ENCODE results near the gene TBC1D10B.
A peak's percentile ranks its signal among the peaks of the same experiment; 100 is the strongest.
"Not testable (repeated sequence)": the region's sequence is repeated elsewhere in the genome, so short reads cannot be mapped to it uniquely, and the experiment has no call there.

Gene TBC1D10B

DNA sequence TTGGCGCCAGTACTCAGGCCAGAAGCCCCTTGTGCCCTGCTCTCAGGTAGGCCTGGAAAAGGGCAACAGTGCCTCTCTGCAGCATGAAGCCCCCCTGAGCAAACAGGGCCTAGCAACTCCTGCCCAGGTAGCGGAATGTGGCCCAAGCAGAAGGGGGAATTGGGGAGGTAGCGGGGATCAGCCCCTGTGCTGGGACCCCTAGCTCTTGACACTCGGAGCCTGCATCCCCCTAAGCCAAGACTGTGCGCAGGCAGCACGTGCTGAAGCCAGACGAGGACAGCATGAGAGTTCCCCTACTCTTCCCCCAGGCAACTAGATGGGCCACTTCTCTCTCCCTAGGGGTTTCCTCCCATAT, 14.4 kb downstream of the TBC1D10B start:
- DNase-seq (ENCODE audit: low read depth in 2 of 3, low spot score in 1 of 3), result no peak

DNA sequence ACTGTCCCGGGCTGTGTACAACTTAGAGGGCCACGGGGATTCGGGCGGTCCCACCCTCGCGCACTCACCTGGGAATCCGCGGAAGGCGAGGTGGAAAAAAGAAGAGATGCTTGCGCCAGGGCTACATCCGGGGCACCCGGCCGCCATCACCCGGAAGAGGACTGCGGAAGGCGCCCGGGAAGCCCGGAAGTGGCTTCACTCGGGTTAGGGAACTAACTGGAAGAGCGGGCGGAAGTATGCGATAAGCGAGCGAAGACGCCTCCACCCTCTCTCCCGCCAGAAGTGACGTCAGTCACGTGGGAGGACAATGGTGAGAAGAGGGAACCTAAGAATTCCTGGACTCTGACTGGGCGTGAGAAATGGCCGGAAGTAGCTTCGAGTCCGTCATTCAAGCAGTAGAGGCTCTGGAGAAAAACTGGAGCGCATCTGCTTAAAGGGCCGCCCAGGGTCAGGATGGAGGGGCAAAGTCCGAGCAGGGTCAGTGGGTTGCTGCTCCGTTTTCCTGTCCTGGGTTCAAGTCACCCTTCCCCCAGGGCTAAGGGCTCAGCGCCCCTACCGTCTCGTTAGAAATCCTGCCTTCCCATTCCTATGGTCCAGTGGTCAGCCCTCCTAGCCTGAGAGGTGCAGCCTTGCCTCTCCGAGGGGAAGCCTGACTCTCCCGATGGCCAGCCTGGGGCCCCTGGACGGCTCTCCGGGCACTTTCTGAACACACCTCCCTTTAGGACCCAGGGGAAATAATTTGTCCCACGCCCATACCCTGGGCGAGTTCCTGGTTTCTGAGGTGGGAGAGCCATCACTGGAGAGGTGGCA, 14.9 kb downstream of the TBC1D10B start, which contains the start of gene CD2BP2:
Gene CD2BP2, minus strand, starts transcription at position 165 of the 810 bp plus-strand sequence. CDS start 627 bp downstream, outside the sequence.
- DNase-seq (ENCODE audit: low read depth in 2 of 3, low spot score in 1 of 3), result peak; percentile 83 to 89 (median 84)

DNA sequence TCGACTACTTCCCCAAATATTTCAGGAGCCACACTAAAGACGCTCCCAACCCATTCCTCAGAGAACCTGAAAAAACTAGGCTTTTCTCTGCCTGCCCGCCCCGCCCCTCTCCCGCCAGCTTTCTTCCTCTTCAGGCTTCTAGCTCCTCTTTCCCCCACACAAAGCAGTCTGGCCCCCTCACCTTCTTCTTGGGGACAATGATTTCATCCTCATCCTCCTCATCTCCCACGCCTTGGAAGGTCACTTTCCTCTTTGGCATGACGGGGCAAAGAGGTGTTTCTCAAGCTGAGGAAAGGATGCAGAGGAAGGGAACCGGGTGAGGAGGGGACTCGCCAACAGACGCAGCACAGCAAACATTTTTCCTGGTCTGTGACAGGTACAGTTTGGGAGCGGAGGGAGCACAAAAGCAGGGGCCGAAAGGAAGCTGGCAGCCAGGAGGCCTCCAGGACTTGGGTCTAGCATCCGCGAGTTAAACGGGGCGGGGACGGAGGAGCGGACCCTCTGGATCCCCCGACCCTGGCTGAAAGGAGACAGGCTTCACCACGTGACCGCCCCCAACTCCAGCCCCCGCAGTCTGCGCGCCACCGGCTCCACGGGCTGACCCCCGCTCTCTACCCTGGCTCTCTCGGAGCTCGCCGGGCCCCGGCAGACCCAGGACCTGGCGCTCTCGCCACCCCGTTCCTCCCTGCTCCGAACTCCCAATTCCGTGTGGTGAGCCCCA, 15.7 kb downstream of the TBC1D10B start:
- DNase-seq (ENCODE audit: low read depth in 2 of 3, low spot score in 1 of 3), result no peak

DNA sequence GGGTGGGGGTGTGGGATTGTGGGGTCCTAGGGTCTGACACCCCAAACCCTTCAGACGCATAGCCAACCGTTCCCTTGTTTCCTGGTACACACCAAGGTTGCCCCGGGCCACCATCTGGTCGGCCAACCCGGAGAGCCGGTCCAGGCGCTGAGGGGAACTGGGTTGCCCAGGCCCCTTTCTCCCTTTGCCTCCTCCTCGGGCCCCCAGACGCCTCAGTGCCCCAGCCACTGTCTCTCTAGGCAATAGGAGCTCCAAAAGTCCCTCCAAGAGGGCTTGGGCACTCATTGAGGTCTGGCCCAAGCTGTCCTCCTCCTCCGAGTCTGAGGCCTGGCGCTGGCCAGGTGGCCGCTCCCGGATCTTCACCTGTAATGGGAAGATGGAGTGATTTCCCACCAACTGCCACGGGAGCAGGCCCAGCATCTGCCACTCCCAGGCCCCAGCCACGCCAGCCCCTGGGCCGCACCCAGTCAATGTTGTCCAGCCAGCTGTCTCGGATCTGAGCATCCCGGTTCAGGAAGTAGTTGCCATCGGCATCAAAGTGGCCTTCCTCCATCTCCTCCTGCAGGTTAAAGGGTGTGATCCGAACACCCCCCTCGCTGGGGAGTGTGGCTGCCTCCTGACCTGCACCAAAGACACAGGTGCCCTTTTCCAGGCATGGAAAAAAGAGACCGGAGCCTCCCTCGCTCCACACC, 16.7 kb downstream of the TBC1D10B start:
- DNase-seq (ENCODE audit: low read depth in 2 of 3, low spot score in 1 of 3), result no peak

DNA sequence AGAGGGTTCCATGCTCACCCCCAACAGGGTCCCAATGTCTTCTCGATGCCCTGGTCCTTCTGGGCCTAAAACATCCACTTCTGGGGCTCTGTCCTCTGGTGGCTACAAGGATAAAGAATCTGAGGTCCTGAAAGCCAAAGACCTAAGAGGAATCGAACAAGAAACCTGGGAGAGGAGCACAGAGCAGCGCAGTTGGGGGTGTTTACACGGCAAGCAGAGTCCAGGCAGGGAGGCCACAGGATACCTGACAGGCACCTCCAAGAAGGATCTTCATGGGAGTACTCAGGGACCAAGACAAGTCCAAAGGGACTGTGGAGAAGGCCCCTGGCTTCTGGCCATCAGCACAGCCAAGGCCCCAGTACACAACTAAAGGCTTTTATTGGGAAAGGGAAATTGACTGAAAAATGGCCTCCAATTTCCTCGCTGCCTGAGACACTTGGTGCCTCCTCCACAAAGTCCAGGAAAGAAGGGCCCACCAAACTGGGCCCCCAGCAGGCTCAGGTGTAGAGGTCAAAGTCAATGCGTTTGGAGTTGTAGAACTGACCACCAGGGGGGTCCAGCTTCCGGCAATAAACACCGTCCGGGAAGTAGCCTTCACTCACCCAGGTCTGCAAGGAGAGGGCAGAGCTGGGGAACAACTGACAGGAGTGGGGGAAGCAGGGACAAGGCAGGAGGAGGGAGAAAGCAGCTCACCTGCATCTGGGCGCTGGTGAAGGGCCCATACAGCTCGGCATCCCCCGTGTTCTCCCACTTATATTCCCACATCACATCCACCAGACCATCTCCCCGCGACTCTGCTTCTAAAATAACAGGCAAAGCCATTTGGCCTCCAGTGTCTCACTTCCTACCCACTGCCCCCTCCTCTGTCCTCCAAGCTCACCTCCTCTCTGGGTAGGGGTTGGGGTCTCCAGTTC, 17.5 kb downstream of the TBC1D10B start:
- DNase-seq (ENCODE audit: low read depth in 2 of 3, low spot score in 1 of 3), result no peak

DNA sequence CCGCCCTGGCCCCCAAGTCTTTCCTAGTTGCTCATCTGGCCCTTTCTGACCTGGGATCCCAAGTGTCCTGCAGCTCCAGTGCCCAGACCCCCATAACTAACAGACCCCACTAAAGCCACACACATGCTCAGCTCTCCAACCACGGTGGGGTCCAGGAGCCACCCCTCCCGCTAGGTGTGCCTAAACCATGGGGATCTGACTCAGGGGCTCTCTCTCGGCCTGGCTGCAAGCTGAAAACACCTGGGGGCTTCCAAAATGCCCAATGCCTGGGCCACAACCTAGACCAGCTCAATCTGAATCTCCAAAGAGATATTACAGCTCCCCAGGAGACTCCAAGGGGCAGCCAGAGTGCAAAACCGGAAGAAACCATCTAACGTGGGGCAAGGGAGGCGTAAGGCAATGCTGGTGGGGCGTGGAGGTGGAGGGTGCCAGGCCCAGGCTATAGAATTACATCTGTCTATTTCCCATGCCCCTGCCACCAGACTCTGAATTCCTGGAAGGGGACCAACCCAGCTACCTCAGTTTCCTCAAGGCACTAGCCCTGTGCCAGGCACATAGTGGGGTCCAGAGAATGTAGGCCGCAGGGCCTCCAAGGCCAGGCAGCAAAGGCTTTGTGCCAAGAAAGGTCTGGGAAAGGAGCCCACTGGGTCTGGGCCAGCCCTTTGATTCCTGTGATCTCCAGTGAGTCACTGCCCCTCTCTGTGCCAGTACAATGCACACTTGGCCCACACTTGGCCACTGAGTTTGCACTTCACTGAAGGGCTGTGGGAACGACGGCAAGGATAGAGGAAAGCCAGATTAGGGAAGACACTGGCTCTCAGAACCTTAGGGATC, 18.5 kb downstream of the TBC1D10B start:
- DNase-seq (ENCODE audit: low read depth in 2 of 3, low spot score in 1 of 3), result no peak

DNA sequence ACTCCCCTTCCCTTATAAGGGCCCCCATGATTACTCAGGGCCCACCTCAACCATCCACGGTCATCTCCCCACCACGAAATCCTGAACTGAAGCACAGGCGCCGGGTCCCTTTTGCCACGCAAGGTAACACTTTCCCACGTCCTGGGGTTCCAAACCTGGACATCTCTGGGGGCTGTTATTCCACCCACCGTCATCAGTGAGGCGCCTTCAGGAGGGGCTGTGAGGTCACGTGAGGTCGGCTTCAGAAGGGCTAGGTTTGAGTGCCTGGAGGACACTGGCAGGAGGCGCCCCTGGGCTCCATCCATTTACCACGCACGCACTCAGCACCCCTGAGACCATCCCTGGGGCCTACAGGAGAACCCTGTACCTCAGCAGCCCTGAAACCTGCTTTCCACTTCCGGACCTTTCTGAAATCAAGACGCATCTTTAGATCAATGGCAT, 19.3 kb downstream of the TBC1D10B start:
- DNase-seq (ENCODE audit: low read depth in 2 of 3, low spot score in 1 of 3), result no peak

DNA sequence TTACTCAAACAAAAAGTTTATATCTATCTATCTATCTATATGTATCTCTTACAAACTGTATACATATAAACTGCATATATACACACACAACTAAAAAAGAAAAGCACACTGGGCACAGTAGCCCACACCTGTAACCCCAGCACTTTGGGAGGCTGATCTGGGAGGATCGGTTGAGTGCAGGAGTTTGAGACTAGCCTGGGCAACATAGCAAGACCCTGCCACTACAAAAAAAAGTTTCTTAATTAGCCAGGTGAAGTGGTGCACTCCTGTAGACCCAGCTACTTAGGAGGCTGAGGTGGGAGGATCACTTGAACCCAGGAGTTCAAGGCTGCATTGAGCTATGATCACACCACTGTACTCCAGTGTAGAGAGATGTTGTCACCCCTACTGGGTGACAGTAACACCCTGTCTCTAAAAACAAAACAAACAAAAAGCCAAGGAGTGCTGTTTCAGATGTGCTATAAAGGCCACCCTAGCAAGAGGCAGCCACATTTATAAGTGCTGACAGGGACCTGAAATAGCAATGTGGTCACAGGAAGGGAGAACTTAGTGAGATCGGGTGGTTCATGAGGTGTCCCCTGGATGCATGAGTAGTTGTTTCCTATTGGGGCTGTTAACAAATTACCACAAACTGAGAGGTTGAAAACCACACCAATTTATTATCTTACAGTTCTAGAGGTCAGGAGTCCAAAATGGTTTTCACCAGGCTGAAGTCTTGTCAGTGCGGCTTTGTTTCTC, 20.0 kb downstream of the TBC1D10B start:
- peak in 1 of 3 donors; percentile 34 for DNase-seq (ENCODE audit: low read depth in 2 of 3, low spot score in 1 of 3)

DNA sequence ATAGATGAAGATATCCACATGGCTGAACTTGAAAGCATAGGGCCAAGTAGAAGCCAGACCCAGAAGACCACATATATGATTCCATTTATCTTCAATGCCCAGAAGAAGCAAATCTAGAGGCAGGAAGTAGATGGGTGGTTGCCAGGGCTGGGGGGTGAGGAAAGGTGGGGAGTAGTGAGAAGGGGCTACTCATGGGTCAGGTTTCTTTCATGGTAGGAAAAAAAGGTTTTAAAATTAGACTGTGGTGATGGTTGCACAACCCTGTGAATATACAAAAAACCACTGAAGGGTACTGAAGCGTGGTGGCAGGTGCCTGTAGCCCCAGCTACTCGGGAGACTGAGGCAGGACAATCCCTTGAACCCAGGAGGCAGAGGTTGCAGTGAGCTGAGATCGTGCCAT, 20.6 kb downstream of the TBC1D10B start:
- DNase-seq (ENCODE audit: low read depth in 2 of 3, low spot score in 1 of 3), result no peak

DNA sequence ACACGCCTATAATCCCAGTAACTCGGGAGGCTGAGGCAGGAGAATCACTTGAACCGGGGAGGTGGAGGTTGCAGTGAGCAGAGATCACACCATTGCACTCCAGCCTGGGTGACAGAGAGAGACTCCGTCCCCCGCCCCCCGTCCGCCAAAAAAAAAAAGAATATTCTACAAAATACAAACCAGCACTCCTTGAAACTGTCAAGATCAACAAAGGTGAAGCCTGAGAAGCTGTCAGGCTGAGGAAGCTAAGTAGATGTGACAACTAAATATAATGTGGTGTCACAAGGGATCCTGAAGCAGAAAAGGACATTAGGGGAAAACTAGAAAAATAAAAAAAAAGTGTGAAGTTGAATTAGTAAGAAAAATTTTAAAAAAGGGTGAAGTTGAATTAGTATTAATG, 21.4 kb downstream of the TBC1D10B start:
- DNase-seq (ENCODE audit: low read depth in 2 of 3, low spot score in 1 of 3), result no peak

DNA sequence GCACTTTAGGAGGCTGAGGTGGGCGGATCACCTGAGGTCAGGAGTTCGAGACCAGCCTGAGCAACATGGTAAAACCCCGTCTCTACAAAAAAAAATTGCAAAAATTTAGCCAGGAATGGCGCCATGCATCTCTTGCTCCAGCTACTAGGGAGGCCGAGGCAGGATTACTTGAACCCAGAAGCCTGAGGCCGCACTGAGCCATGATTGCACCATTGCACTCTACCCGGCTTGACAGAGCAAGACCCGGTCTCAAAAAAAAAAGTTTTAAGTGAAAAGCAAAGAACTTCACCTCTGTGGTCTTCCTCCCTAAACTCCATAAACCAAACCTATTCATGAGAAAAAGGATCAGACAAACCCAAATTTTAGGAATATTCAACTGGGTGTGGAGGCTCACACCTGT, 22.2 kb downstream of the TBC1D10B start:
- no peak for DNase-seq (ENCODE audit: low read depth in 2 of 3, low spot score in 1 of 3)

DNA sequence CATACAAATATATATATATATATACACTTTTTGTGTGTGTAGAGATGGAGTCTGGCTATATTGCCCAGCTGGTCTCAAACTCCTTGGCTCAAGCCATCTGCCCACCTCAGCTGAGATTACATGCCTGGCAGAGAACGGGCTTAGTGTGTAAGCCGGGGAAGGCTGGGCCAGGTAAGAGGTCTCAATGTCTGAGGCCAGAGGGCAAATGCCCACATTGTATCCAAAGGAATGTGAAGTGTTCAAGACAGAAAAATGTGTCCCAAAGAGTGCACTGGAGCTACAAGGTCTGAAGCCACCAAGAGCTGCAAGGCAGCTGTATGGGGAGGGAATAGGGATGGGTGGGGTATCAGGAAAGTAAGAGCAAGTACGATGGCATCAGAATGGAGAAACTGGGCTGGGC, 24.0 kb downstream of the TBC1D10B start:
- DNase-seq (ENCODE audit: low read depth in 2 of 3, low spot score in 1 of 3), result no peak

DNA sequence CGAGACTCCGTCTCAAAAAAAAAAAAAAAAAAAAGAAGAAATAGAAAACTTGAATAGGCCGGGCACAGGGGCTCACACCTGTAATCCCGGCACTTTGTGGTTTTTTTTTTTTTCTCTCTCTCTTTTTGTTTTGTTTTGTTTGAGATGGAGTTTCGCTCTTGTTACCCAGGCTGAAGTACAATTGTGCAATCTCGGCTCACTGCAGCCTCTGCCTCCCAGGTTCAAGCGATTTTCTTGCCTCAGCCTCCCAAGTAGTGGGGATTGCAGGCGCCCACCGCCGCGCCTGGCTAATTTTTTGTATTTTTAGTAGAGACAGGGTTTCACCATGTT, 26.8 kb downstream of the TBC1D10B start:
- DNase-seq (ENCODE audit: low read depth in 2 of 3, low spot score in 1 of 3), result not testable (repeated sequence)

DNA sequence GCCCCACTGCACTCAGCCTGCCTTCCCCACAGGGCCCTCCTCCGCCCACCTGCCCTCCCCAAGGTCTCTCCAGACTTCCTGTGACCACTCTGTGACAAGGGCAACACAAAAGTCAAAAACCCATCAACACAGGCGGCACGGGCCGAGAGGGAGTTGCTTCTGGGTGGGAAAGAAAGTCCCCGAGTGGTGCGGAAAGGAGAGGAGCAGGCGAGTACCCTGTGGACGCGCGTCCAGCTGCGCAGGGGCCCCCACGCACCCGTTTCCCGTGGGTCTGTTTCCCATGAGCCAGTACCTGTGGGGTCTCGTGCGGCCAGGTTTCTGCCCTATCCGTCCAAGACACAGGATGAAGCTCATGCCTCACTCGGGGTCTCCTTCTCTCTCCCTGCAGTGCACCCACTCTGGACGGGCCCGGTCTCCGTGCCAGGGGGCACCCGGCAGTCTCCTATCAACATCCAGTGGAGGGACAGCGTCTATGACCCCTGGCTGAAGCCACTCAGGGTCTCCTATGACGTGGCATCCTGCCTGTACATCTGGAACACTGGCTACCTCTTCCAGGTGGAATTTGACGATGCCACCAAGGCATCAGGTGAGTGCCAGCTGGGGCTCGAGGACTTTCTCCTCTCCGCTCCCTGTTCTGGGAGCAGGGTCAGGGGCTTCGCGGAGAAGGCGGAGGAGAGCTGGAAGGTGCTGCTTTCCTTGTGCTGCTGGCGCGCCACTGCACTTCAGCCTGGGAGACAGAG, 27.4 kb downstream of the TBC1D10B start:
- DNase-seq (ENCODE audit: low read depth in 2 of 3, low spot score in 1 of 3), result no peak

DNA sequence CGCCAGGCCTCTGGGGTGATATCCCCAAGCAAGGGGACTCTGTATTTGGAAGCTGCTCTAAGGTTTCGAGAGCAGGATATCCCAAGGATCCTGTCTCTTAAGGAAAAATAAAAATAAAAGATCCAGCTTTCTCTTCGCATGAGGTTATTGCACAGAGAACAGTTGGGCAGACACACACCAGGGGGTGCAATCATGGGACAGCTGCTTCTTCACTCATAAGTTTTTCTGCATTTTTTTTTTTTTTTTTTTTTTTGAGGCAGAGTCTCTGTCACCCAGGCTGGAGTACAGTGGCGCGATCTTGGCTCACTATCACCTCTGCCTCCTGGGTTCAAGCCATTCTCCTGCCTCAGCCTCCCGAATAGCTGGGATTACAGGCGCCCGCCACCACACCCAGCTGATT, 28.3 kb downstream of the TBC1D10B start:
- not testable (repeated sequence) for DNase-seq (ENCODE audit: low read depth in 2 of 3, low spot score in 1 of 3)

DNA sequence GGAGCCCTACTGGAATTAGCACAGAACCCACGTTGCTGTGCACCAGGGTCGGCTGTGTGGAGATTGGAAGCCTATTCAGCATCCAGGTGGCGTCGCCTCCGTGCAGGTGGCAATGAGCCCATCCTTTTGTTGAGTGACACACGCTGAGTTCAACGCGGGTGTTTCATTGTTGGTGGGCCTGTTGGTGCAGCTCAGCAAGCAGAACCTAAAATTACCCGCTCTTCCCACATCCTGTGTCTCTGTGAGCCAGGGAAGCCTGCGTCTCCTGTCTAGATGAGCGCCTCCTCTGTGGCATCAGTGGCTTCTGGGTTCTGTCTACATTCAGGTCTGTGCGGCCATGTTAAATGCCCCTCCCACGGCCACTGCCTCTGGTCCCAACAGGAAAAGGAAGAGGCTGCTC, 29.7 kb downstream of the TBC1D10B start:
- DNase-seq (ENCODE audit: low read depth in 2 of 3, low spot score in 1 of 3), result no peak

DNA sequence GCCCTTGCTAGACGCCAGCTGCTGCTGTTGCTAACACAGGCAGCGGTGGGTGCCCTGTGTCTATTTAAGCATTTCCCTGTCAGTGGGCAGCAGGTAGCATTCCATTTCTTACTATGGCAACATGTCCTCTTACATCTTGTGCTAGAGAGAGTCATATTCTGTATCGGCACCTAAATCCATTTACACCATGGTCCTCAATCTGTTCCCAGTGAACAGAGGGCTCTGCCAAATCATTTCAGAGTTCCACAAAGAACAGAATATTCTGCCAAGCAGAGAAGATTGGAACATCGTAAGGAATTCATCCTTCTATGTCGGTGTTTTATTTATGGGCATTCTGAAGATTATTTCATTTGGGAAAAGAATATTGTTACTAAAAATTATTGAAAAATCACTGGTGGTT, 31.6 kb downstream of the TBC1D10B start:
- DNase-seq (ENCODE audit: low read depth in 2 of 3, low spot score in 1 of 3), result not testable (repeated sequence)

DNA sequence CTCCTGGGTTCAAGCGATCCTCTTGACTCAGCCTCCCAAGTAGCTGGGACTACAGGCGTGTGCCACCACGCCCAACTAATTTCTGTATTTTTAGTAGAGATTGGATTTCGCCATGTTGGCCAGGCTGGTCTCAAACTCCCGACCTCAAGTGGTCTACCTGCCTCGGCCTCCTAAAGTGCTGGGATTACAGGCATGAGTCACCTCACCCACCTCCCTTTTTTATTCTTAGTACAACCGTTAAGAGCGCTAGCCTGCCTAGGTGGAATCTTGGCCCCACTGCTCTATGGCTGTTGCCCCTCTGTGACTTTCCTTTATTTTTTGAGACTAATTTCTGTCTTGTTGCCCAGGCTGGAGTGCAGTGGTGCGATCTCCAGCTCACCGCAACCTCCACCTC, 32.3 kb downstream of the TBC1D10B start:
- not testable (repeated sequence) for DNase-seq (ENCODE audit: low read depth in 2 of 3, low spot score in 1 of 3)
